Mesothelial cell of epicardium (in vitro differentiated cells): ENCODE measurements around the gene SNAP23. TPM values are rescaled to one million over a fixed set of nuclear protein-coding genes. Genes with fewer than 3 reads are reported as not detected.

Experiments used
- DNase-seq, 2 experiments: peaks; one replicate each; pipeline ENCODE4 v3.0.0; 2021; ENCODE audit warnings: low spot score in 2 of 2; ENCODE audit not compliant: unreplicated experiment in 2 of 2
- H3K27ac Mint-ChIP-seq: 2 replicates; pipeline ENCODE4 v1.8.0; 2021; ENCODE audit warnings: mixed read lengths
- H3K27me3 Mint-ChIP-seq: 2 replicates; pipeline ENCODE4 v1.8.0; 2021; ENCODE audit warnings: low read depth, mixed read lengths
- H3K36me3 Mint-ChIP-seq: 2 replicates; pipeline ENCODE4 v1.8.0; 2021; ENCODE audit warnings: mixed read lengths
- H3K4me1 Mint-ChIP-seq: 2 replicates; pipeline ENCODE4 v1.8.0; 2021; ENCODE audit warnings: mixed read lengths
- H3K4me3 Mint-ChIP-seq: 2 replicates; pipeline ENCODE4 v1.8.0; 2021; ENCODE audit warnings: mild to moderate bottlenecking, moderate library complexity, mixed read lengths
- H3K9me3 Mint-ChIP-seq: 2 replicates; pipeline ENCODE4 v1.8.0; 2021; ENCODE audit warnings: mixed read lengths
- CTCF ChIP-seq: fragments of 200-600 bp; sonication (generic); IDR thresholded peaks from one replicate; pipeline ENCODE4 v1.5.0; 2021; ENCODE audit warnings: antibody characterized with exemption; ENCODE audit not compliant: unreplicated experiment
- total RNA-seq: library from RNA; stranded (reverse); gene quantifications from 3 replicates; pipeline ENCODE4 v1.2.1, GENCODE V29; 2021

SNAP23 gene
- total RNA-seq, 1 donor from 2014 or later: 57.1 TPM

- H3K27ac Mint-ChIP-seq: no peak overlapping the region
- H3K4me1 Mint-ChIP-seq: no peaks in the 10 kb centered on the region
- DNase-seq: no peak
- no peaks in the 10 kb centered on the region for H3K9me3 Mint-ChIP-seq
- no peak for TF ChIP-seq CTCF
- H3K4me3 Mint-ChIP-seq: no peak overlapping the region
- no peaks in the 10 kb centered on the region for H3K27me3 Mint-ChIP-seq
- peaks cover 5% of the 10 kb centered on the region for H3K36me3 Mint-ChIP-seq
These were observed 29.7 kb upstream of the SNAP23 start for GRCh38 chr15:42465520-42466259.

- H3K27ac Mint-ChIP-seq: no peak overlapping the region
- TF ChIP-seq CTCF: no peak
These were observed 24.4 kb upstream of the SNAP23 start for GRCh38 chr15:42471002-42471401.

GRCh38 chr15:42474827-42475226 lies 20.6 kb upstream of the SNAP23 start:
- DNase-seq: no peak
- Mint-ChIP-seq H3K4me1 (no peaks in the 10 kb centered on the region), H3K27ac (no peak overlapping the region), H3K27me3 (no peaks in the 10 kb centered on the region), H3K4me3 (no peak overlapping the region), H3K36me3 (peaks cover 2% of the 10 kb centered on the region), H3K9me3 (no peaks in the 10 kb centered on the region)
- no peak for TF ChIP-seq CTCF

More at GRCh38 chr15:42471002-42471401, 24.4 kb upstream of the SNAP23 start:
- Mint-ChIP-seq H3K4me3 (no peak overlapping the region), H3K4me1 (no peaks in the 10 kb centered on the region), H3K27me3 (no peaks in the 10 kb centered on the region), H3K9me3 (no peaks in the 10 kb centered on the region), H3K36me3 (peaks cover 4% of the 10 kb centered on the region)
- no peak for DNase-seq

DNA sequence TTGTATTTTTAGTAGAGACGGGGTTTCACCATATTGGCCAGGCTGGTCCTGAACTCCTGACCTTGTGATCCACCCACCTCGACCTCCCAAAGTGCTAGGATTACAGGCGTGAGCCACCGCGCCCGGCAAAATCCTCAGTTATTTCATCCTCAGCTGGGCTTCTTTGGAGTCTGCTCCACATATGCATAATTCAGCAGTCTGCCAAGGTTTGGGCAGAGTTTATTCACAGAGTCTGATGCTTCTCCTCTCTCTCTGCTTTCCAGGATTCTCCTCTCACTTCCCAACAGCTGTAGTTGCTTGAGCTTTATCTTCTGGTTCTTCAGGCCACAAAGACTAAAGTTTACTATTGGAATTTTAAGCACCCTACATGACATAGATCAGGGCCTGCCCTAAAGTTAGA lies 12.7 kb upstream of the SNAP23 start:
- TF ChIP-seq CTCF: no peak
- no peak overlapping the region for H3K4me3 Mint-ChIP-seq
- H3K27me3 Mint-ChIP-seq: no peaks in the 10 kb centered on the region
- H3K4me1 Mint-ChIP-seq: no peaks in the 10 kb centered on the region
- peaks cover 14% of the 10 kb centered on the region for H3K36me3 Mint-ChIP-seq
- H3K27ac Mint-ChIP-seq: no peak overlapping the region
- peaks cover 11% of the 10 kb centered on the region for H3K9me3 Mint-ChIP-seq
- no peak for DNase-seq

DNA sequence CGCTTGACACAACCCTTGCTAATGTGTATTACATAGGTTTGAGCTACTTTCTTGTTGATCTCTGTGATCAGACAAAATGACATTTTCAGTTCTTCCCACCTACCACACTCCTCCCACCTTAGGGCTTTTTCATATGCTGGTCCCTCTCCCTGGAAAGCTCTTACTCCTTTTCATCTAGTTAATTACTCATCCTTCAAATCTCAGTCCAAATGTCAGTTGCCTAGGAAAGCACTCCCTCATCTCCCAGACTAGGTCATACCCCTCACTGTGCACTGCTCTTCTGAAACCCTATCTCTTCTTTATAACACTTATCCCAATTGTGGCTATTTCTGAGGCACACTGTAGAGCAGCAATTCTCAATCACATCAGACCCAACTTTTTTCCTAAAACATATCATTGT lies 11.8 kb upstream of the SNAP23 start:
- Mint-ChIP-seq H3K4me1 (peaks cover 4% of the 10 kb centered on the region), H3K27me3 (no peaks in the 10 kb centered on the region), H3K4me3 (no peak overlapping the region), H3K36me3 (peaks cover 14% of the 10 kb centered on the region), H3K27ac (no peak overlapping the region), H3K9me3 (peaks cover 11% of the 10 kb centered on the region)
- TF ChIP-seq CTCF: no peak
- DNase-seq: no peak
